Mesenchymal stem cell (in vitro differentiated cells and primary cell): ENCODE measurements around the gene SPINK5.

ENCODE experiments used
- DNase-seq: peaks from one replicate; pipeline ENCODE4 v3.0.0-alpha.2; 2013
- H2AFZ ChIP-seq: one replicate; pipeline ENCODE4 v1.6.1; 2013; ENCODE audit warnings: low read depth, mild to moderate bottlenecking, control low read depth, inconsistent platforms, low read length, moderate library complexity
- H2AK5ac ChIP-seq: 2 replicates; pipeline ENCODE4 v1.6.1; 2013; ENCODE audit warnings: low read length, moderate library complexity, mild to moderate bottlenecking, inconsistent platforms; ENCODE audit not compliant: severe bottlenecking
- H2BK120ac ChIP-seq: one replicate; pipeline ENCODE4 v1.6.1; 2013; ENCODE audit warnings: low read depth, mild to moderate bottlenecking, inconsistent platforms, low read length, moderate library complexity
- H2BK12ac ChIP-seq, 2 experiments: one replicate each; pipeline ENCODE4 v1.6.1; 2013; ENCODE audit warnings: inconsistent platforms in 2 of 2, low read length in 2 of 2, mild to moderate bottlenecking in 2 of 2, moderate library complexity in 2 of 2, control low read depth in 1 of 2
- H2BK15ac ChIP-seq: one replicate; pipeline ENCODE4 v1.6.1; 2013; ENCODE audit warnings: mild to moderate bottlenecking, low read depth, inconsistent platforms; ENCODE audit not compliant: poor library complexity, severe bottlenecking
- H2BK5ac ChIP-seq: 2 replicates; pipeline ENCODE4 v1.6.1; 2013; ENCODE audit warnings: low read depth, mild to moderate bottlenecking, low read length, control low read depth, inconsistent platforms; ENCODE audit not compliant: poor library complexity, severe bottlenecking
- H3K14ac ChIP-seq, 2 experiments: one replicate each; pipeline ENCODE4 v1.6.1; 2013; ENCODE audit warnings: inconsistent platforms in 2 of 2, low read length in 2 of 2, control low read depth in 1 of 2, mild to moderate bottlenecking in 1 of 2, moderate library complexity in 1 of 2
- H3K18ac ChIP-seq, 2 experiments: one replicate each; pipeline ENCODE4 v1.6.1; 2013; ENCODE audit warnings: inconsistent platforms in 2 of 2, low read length in 2 of 2, control low read depth in 1 of 2, low read depth in 1 of 2, mild to moderate bottlenecking in 1 of 2
- H3K23ac ChIP-seq, 2 experiments: one replicate each; pipeline ENCODE4 v1.6.1; 2013; ENCODE audit warnings: inconsistent platforms in 2 of 2, low read length in 2 of 2, mild to moderate bottlenecking in 2 of 2, moderate library complexity in 2 of 2, control low read depth in 1 of 2
- H3K27ac ChIP-seq: 2 replicates; pipeline ENCODE4 v1.5.1; 2013; ENCODE audit warnings: mild to moderate bottlenecking, moderate library complexity, low read length, control low read depth, inconsistent platforms; ENCODE audit not compliant: poor library complexity, severe bottlenecking
- H3K27me3 ChIP-seq, 2 experiments: 2 replicates each; pipeline versions ENCODE4 v1.6.1 to v1.7.0; 2013; ENCODE audit warnings: low read length in 2 of 2, mild to moderate bottlenecking in 2 of 2, moderate library complexity in 2 of 2, control low read depth in 1 of 2, inconsistent platforms in 1 of 2; ENCODE audit not compliant: control insufficient read depth in 1 of 2, insufficient read depth in 1 of 2
- H3K36me3 ChIP-seq, 2 experiments: 2 replicates each; pipeline versions ENCODE4 v1.6.1 to v1.7.0; 2013; ENCODE audit warnings: low read length in 2 of 2, control low read depth in 1 of 2, inconsistent platforms in 1 of 2, low read depth in 1 of 2, mild to moderate bottlenecking in 1 of 2; ENCODE audit not compliant: insufficient read depth in 2 of 2, control insufficient read depth in 1 of 2
- H3K4ac ChIP-seq, 2 experiments: one replicate each; pipeline ENCODE4 v1.6.1; 2013; ENCODE audit warnings: inconsistent platforms in 2 of 2, low read length in 2 of 2, mild to moderate bottlenecking in 2 of 2, moderate library complexity in 2 of 2, control low read depth in 1 of 2, low read depth in 1 of 2
- H3K4me1 ChIP-seq: 2 replicates; pipeline ENCODE4 v1.6.1; 2013; ENCODE audit warnings: low read depth, low read length, control low read depth; ENCODE audit not compliant: control insufficient read depth, insufficient read depth
- H3K4me2 ChIP-seq: 2 replicates; pipeline ENCODE4 v1.6.1; 2013; ENCODE audit warnings: low read length, mild to moderate bottlenecking, inconsistent platforms; ENCODE audit not compliant: poor library complexity, severe bottlenecking
- H3K4me3 ChIP-seq, 2 experiments: 2 replicates each; pipeline versions ENCODE4 v1.5.1 to v1.7.0; 2013; ENCODE audit warnings: low read length in 2 of 2, mild to moderate bottlenecking in 2 of 2, control low read depth in 1 of 2, low read depth in 1 of 2; ENCODE audit not compliant: insufficient read depth in 1 of 2
- H3K79me1 ChIP-seq: replicated peaks from 2 replicates; pipeline ENCODE4 v1.6.1; 2013; ENCODE audit warnings: mild to moderate bottlenecking, control low read depth, low read length, inconsistent platforms; ENCODE audit not compliant: poor library complexity, severe bottlenecking
- H3K9ac ChIP-seq: 2 replicates; pipeline ENCODE4 v1.7.0; 2013; ENCODE audit warnings: mild to moderate bottlenecking, low read length, moderate library complexity
- H3K9me3 ChIP-seq: 2 replicates; pipeline ENCODE4 v1.7.0; 2013; ENCODE audit warnings: mild to moderate bottlenecking, low read length; ENCODE audit not compliant: control insufficient read depth
- H4K8ac ChIP-seq: one replicate; pipeline ENCODE4 v1.6.1; 2013; ENCODE audit warnings: inconsistent platforms, mild to moderate bottlenecking, low read length, moderate library complexity
- H4K91ac ChIP-seq: one replicate; pipeline ENCODE4 v1.6.1; 2013; ENCODE audit warnings: mild to moderate bottlenecking, low read length, inconsistent platforms
- WGBS: methylation state at CpG from one replicate; pipeline ENCODE4 v1.1.7; 2013; ENCODE audit warnings: mixed read lengths; 5-methylcytosine and 5-hydroxymethylcytosine counted together

Gene SPINK5

GRCh38 chr5:148168246-148168645, 104.5 kb downstream of the SPINK5 start, which contains the start of gene SPINK14:
Gene SPINK14, plus strand, starts transcription at chr5:148168546. Its CDS starts 1,187 bp downstream, at chr5:148169733.
- no peak within 1 kb of the TSS for H2BK15ac ChIP-seq
- H3K14ac ChIP-seq, result no peak within 1 kb of the TSS
- no peak within 1 kb of the TSS for H2BK5ac ChIP-seq
- no peak within 1 kb of the TSS for H3K4me2 ChIP-seq
- H3K27ac ChIP-seq, result no peak within 1 kb of the TSS
- no peak within 1 kb of the TSS for H2AFZ ChIP-seq
- no peaks in the 10 kb centered on the region for H3K79me1 ChIP-seq
- H2AK5ac ChIP-seq, result no peak within 1 kb of the TSS
- H2BK12ac ChIP-seq, result no peak within 1 kb of the TSS
- H3K18ac ChIP-seq, result no peak within 1 kb of the TSS
- no peak within 1 kb of the TSS for H4K8ac ChIP-seq
- H3K36me3 ChIP-seq, result no peaks in the 10 kb centered on the region
- H3K27me3 ChIP-seq, result peaks cover 0 to 4% of the 10 kb centered on the region in 2 experiments
- H4K91ac ChIP-seq, result no peak within 1 kb of the TSS
- H3K9me3 ChIP-seq, result no peaks in the 10 kb centered on the region
- DNase-seq, result no peak
- no peak within 1 kb of the TSS for H3K4me3 ChIP-seq
- H2BK120ac ChIP-seq, result no peak within 1 kb of the TSS
- H3K4me1 ChIP-seq, result no peaks in the 10 kb centered on the region
- H3K23ac ChIP-seq, result no peak within 1 kb of the TSS
- H3K4ac ChIP-seq, result no peak within 1 kb of the TSS
- H3K9ac ChIP-seq, result no peak within 1 kb of the TSS
- no CpG with 5 or more reads among the region's 1 CpG for WGBS

GRCh38 chr5:148172377-148172776, 108.6 kb downstream of the SPINK5 start:
- no peak overlapping the region for H4K8ac ChIP-seq
- no peak overlapping the region for H3K18ac ChIP-seq
- 87% methylated on average over 2 of the region's 2 CpGs for WGBS
- no peak overlapping the region for H2BK120ac ChIP-seq
- no peak overlapping the region for H3K14ac ChIP-seq
- no peaks in the 10 kb centered on the region for H3K4me1 ChIP-seq
- H3K23ac ChIP-seq, result no peak overlapping the region
- H2AK5ac ChIP-seq, result no peak overlapping the region
- H2BK12ac ChIP-seq, result no peak overlapping the region
- no peaks in the 10 kb centered on the region for H3K79me1 ChIP-seq
- no peak overlapping the region for H3K4ac ChIP-seq
- H2BK5ac ChIP-seq, result no peak overlapping the region
- no peak overlapping the region for H2AFZ ChIP-seq
- H4K91ac ChIP-seq, result no peak overlapping the region
- peaks cover 0 to 7% of the 10 kb centered on the region in 2 experiments for H3K27me3 ChIP-seq
- DNase-seq, result no peak
- H3K4me3 ChIP-seq, result no peak overlapping the region
- no peak overlapping the region for H2BK15ac ChIP-seq
- H3K27ac ChIP-seq, result no peak overlapping the region
- no peaks in the 10 kb centered on the region for H3K9me3 ChIP-seq
- no peak overlapping the region for H3K4me2 ChIP-seq
- no peak overlapping the region for H3K9ac ChIP-seq
- H3K36me3 ChIP-seq, result no peaks in the 10 kb centered on the region

GRCh38 chr5:148176480-148176879, 112.7 kb downstream of the SPINK5 start:
- peaks cover 0 to 7% of the 10 kb centered on the region in 2 experiments for H3K27me3 ChIP-seq
- H4K8ac ChIP-seq, result no peak overlapping the region
- H3K27ac ChIP-seq, result no peak overlapping the region
- H2BK5ac ChIP-seq, result no peak overlapping the region
- no peak overlapping the region for H2BK120ac ChIP-seq
- no peaks in the 10 kb centered on the region for H3K79me1 ChIP-seq
- H3K23ac ChIP-seq, result no peak overlapping the region
- H2BK15ac ChIP-seq, result no peak overlapping the region
- H2AFZ ChIP-seq, result no peak overlapping the region
- no peak overlapping the region for H3K4ac ChIP-seq
- H2BK12ac ChIP-seq, result no peak overlapping the region
- H2AK5ac ChIP-seq, result no peak overlapping the region
- H3K9me3 ChIP-seq, result no peaks in the 10 kb centered on the region
- no peak overlapping the region for H3K14ac ChIP-seq
- no peaks in the 10 kb centered on the region for H3K4me1 ChIP-seq
- no peak overlapping the region for H3K18ac ChIP-seq
- 69% methylated on average over 2 of the region's 2 CpGs for WGBS
- DNase-seq, result no peak
- no peak overlapping the region for H4K91ac ChIP-seq
- H3K4me3 ChIP-seq, result no peak overlapping the region
- H3K9ac ChIP-seq, result no peak overlapping the region
- H3K4me2 ChIP-seq, result no peak overlapping the region
- H3K36me3 ChIP-seq, result no peaks in the 10 kb centered on the region

GRCh38 chr5:148177207-148177606, 113.4 kb downstream of the SPINK5 start:
- H3K4ac ChIP-seq, result no peak overlapping the region
- no peaks in the 10 kb centered on the region for H3K36me3 ChIP-seq
- H3K27ac ChIP-seq, result no peak overlapping the region
- H3K9ac ChIP-seq, result no peak overlapping the region
- H2BK120ac ChIP-seq, result no peak overlapping the region
- no peak overlapping the region for H3K23ac ChIP-seq
- H3K9me3 ChIP-seq, result no peaks in the 10 kb centered on the region
- H3K18ac ChIP-seq, result no peak overlapping the region
- H2AFZ ChIP-seq, result no peak overlapping the region
- no peaks in the 10 kb centered on the region for H3K4me1 ChIP-seq
- H3K79me1 ChIP-seq, result no peaks in the 10 kb centered on the region
- no peak overlapping the region for H3K4me3 ChIP-seq
- H3K14ac ChIP-seq, result no peak overlapping the region
- DNase-seq, result no peak
- WGBS, result 100% methylated on average over 1 of the region's 1 CpG
- no peak overlapping the region for H2BK5ac ChIP-seq
- peaks cover 0 to 7% of the 10 kb centered on the region in 2 experiments for H3K27me3 ChIP-seq
- H3K4me2 ChIP-seq, result no peak overlapping the region
- H4K91ac ChIP-seq, result no peak overlapping the region
- H2BK15ac ChIP-seq, result no peak overlapping the region
- no peak overlapping the region for H2BK12ac ChIP-seq
- H4K8ac ChIP-seq, result no peak overlapping the region
- no peak overlapping the region for H2AK5ac ChIP-seq
